ENCODE results near the gene SSPN. TPM values are rescaled to one million over a fixed set of nuclear protein-coding genes. Genes with fewer than 3 reads are reported as not detected.

The SSPN gene
- polyA plus RNA-seq, 1 donor from 2014 or later: 0.26 TPM

GRCh38 chr12:26182377-26182776, 13.0 kb upstream of the SSPN start:
- Histone ChIP-seq H2AFZ (ENCODE audit: low read depth, low read length) (no peak overlapping the region), H3K36me3 (ENCODE audit: insufficient read depth, low read length) (no peaks in the 10 kb centered on the region), H3K9me2 (ENCODE audit: insufficient read depth, low read length) (no peaks in the 10 kb centered on the region), H3K4me2 (ENCODE audit: low read length) (no peak overlapping the region), H3K27ac (ENCODE audit: low read length) (no peak overlapping the region), H3K79me2 (replicated peaks; ENCODE audit: insufficient read depth, low read length) (no peaks in the 10 kb centered on the region), H3K27me3 (ENCODE audit: insufficient read depth, low read depth, low read length) (no peaks in the 10 kb centered on the region), H4K20me1 (ENCODE audit: insufficient read depth) (no peaks in the 10 kb centered on the region), H3K9me3 (ENCODE audit: low read length) (no peaks in the 10 kb centered on the region), H3K4me3 (ENCODE audit: low read length) (no peak overlapping the region), H3K9ac (ENCODE audit: low read length) (no peak overlapping the region), H3F3A (ENCODE audit: insufficient read depth, low read length, poor library complexity, severe bottlenecking) (no peaks in the 10 kb centered on the region)
- no peak for TF ChIP-seq REST (IDR thresholded peaks at IDR 0.05; ENCODE audit: borderline replicate concordance)
- no peak for TF ChIP-seq TAF1 (IDR thresholded peaks at IDR 0.05; ENCODE audit: low read depth)
- no peak for TF ChIP-seq SMC3 (conservative IDR thresholded peaks at IDR 0.05; ENCODE audit: poor library complexity)
- TF ChIP-seq POLR2AphosphoS5 (IDR thresholded peaks at IDR 0.05): no peak
- TF ChIP-seq CTCF (IDR thresholded peaks at IDR 0.05; ENCODE audit: poor library complexity, severe bottlenecking): no peak
- no peak for TF ChIP-seq EZH2 (IDR thresholded peaks at IDR 0.05; ENCODE audit: borderline replicate concordance, insufficient read depth, low read length, poor library complexity, severe bottlenecking)
- no peak for TF ChIP-seq MXI1 (conservative IDR thresholded peaks at IDR 0.05; ENCODE audit: poor library complexity, severe bottlenecking)
- no peak for TF ChIP-seq RAD21 (conservative IDR thresholded peaks at IDR 0.05)
- no peak for TF ChIP-seq EP300 (conservative IDR thresholded peaks at IDR 0.05; ENCODE audit: poor library complexity, severe bottlenecking)

GRCh38 chr12:26185532-26186320, 9.6 kb upstream of the SSPN start:
- H4K20me1 ChIP-seq (ENCODE audit: insufficient read depth): no peaks in the 10 kb centered on the region
- TF ChIP-seq TAF1 (IDR thresholded peaks at IDR 0.05; ENCODE audit: low read depth) (no peak), MXI1 (conservative IDR thresholded peaks at IDR 0.05; ENCODE audit: poor library complexity, severe bottlenecking) (no peak), REST (IDR thresholded peaks at IDR 0.05; ENCODE audit: borderline replicate concordance) (no peak)
- H3K27ac ChIP-seq (ENCODE audit: low read length): no peak overlapping the region
- no peaks in the 10 kb centered on the region for H3K9me3 ChIP-seq (ENCODE audit: low read length)
- H3K9me2 ChIP-seq (ENCODE audit: insufficient read depth, low read length): no peaks in the 10 kb centered on the region
- no peaks in the 10 kb centered on the region for H3K27me3 ChIP-seq (ENCODE audit: insufficient read depth, low read depth, low read length)
- H2AFZ ChIP-seq (ENCODE audit: low read depth, low read length): no peak overlapping the region
- no peak overlapping the region for H3K4me2 ChIP-seq (ENCODE audit: low read length)
- no peak overlapping the region for H3K9ac ChIP-seq (ENCODE audit: low read length)
- no peak overlapping the region for H3K4me3 ChIP-seq (ENCODE audit: low read length)
- no peaks in the 10 kb centered on the region for H3F3A ChIP-seq (ENCODE audit: insufficient read depth, low read length, poor library complexity, severe bottlenecking)
- H3K36me3 ChIP-seq (ENCODE audit: insufficient read depth, low read length): no peaks in the 10 kb centered on the region
- H3K79me2 ChIP-seq (replicated peaks; ENCODE audit: insufficient read depth, low read length): no peaks in the 10 kb centered on the region

All from neural cell (in vitro differentiated cells).